Measurements from ENCODE around the gene CDK18.

DNA sequence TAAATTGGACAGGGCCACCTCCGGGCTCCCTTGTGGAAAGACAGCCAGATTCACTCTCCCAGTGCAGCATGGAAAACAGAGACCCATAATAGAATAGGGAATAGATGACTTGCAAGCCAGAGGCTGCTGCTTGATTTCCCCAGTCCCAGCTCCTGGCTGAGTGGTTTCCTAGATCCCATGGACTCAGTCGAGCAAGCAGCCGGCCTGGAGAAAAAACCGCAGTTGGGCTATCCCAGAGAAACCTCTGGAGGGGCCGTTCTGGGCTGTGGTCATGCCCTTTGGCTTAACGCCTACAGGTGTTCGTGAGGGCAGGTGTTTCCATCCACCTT, 65.7 kb downstream of the CDK18 start:
- TF ChIP-seq, protein P1, sequence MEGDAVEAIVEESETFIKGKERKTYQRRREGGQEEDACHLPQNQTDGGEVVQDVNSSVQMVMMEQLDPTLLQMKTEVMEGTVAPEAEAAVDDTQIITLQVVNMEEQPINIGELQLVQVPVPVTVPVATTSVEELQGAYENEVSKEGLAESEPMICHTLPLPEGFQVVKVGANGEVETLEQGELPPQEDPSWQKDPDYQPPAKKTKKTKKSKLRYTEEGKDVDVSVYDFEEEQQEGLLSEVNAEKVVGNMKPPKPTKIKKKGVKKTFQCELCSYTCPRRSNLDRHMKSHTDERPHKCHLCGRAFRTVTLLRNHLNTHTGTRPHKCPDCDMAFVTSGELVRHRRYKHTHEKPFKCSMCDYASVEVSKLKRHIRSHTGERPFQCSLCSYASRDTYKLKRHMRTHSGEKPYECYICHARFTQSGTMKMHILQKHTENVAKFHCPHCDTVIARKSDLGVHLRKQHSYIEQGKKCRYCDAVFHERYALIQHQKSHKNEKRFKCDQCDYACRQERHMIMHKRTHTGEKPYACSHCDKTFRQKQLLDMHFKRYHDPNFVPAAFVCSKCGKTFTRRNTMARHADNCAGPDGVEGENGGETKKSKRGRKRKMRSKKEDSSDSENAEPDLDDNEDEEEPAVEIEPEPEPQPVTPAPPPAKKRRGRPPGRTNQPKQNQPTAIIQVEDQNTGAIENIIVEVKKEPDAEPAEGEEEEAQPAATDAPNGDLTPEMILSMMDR (IDR thresholded peaks at IDR 0.05), result no peak
- TF ChIP-seq POLR2A (IDR thresholded peaks at IDR 0.05), result no peak

Data from adrenal gland (tissue), 5 donors.